ENCODE measurements around the gene ZFP36L1.

Gene ZFP36L1

GRCh38 chr14:68820119-68820518 is 27.3 kb upstream of the ZFP36L1 start:
- Histone ChIP-seq H3K79me2 (ENCODE audit: insufficient read depth, low read length) (no peaks in the 10 kb centered on the region), H3K9me3 (ENCODE audit: low read length) (no peaks in the 10 kb centered on the region), H3K27me3 (ENCODE audit: insufficient read depth, low read length) (no peaks in the 10 kb centered on the region), H2AFZ (ENCODE audit: low read length) (no peak overlapping the region), H3K36me3 (ENCODE audit: insufficient read depth, low read length) (no peaks in the 10 kb centered on the region), H3K4me1 (ENCODE audit: insufficient read depth, low read length, severe bottlenecking) (peaks cover 79% of the 10 kb centered on the region), H3K27ac (ENCODE audit: low read depth, low read length, poor library complexity, severe bottlenecking) (peak overlapping the region; percentile 93), H3K9ac (ENCODE audit: low read length) (peak overlapping the region; percentile 6; the same call in 1 of the 2 replicates), H3K9me2 (ENCODE audit: low read depth, low read length) (no peaks in the 10 kb centered on the region), H3F3A (ENCODE audit: insufficient read depth, low read length) (no peaks in the 10 kb centered on the region), H3K4me3 (ENCODE audit: low read depth, low read length, poor library complexity, severe bottlenecking) (no peak overlapping the region), H4K20me1 (ENCODE audit: insufficient read depth, low read length) (no peaks in the 10 kb centered on the region), H3K4me2 (ENCODE audit: low read length) (peak overlapping the region; percentile 79; the same call in 1 of the 2 replicates)
- TF ChIP-seq CTCF (IDR thresholded peaks at IDR 0.05; ENCODE audit: low read length) = no peak
- TF ChIP-seq EZH2 (IDR thresholded peaks at IDR 0.05; ENCODE audit: borderline replicate concordance, low read length) = no peak

- TF ChIP-seq EZH2 (IDR thresholded peaks at IDR 0.05; ENCODE audit: borderline replicate concordance, low read length) (no peak), CTCF (IDR thresholded peaks at IDR 0.05; ENCODE audit: low read length) (no peak)
- Histone ChIP-seq H3F3A (ENCODE audit: insufficient read depth, low read length) (no peaks in the 10 kb centered on the region), H3K27ac (ENCODE audit: low read depth, low read length, poor library complexity, severe bottlenecking) (peak overlapping the region; percentile 93), H4K20me1 (ENCODE audit: insufficient read depth, low read length) (no peaks in the 10 kb centered on the region), H3K27me3 (ENCODE audit: insufficient read depth, low read length) (no peaks in the 10 kb centered on the region), H2AFZ (ENCODE audit: low read length) (no peak overlapping the region), H3K9me3 (ENCODE audit: low read length) (no peaks in the 10 kb centered on the region), H3K79me2 (ENCODE audit: insufficient read depth, low read length) (no peaks in the 10 kb centered on the region), H3K4me1 (ENCODE audit: insufficient read depth, low read length, severe bottlenecking) (peaks cover 81% of the 10 kb centered on the region), H3K4me3 (ENCODE audit: low read depth, low read length, poor library complexity, severe bottlenecking) (no peak overlapping the region), H3K9me2 (ENCODE audit: low read depth, low read length) (no peaks in the 10 kb centered on the region), H3K9ac (ENCODE audit: low read length) (no peak overlapping the region; the same call in 1 of the 2 replicates), H3K36me3 (ENCODE audit: insufficient read depth, low read length) (no peaks in the 10 kb centered on the region), H3K4me2 (ENCODE audit: low read length) (peak overlapping the region; percentile 79; the same call in 1 of the 2 replicates)
These were observed 26.4 kb upstream of the ZFP36L1 start for GRCh38 chr14:68819260-68819691.

- peak overlapping the region; percentile 93 for H3K27ac ChIP-seq (ENCODE audit: low read depth, low read length, poor library complexity, severe bottlenecking)
- no peaks in the 10 kb centered on the region for H3K79me2 ChIP-seq (ENCODE audit: insufficient read depth, low read length)
- H3K9ac ChIP-seq (ENCODE audit: low read length) = peak overlapping the region; percentile 9; the same call in 1 of the 2 replicates
- H3F3A ChIP-seq (ENCODE audit: insufficient read depth, low read length) = no peaks in the 10 kb centered on the region
- no peaks in the 10 kb centered on the region for H3K36me3 ChIP-seq (ENCODE audit: insufficient read depth, low read length)
- peak overlapping the region; percentile 78; the same call in 1 of the 2 replicates for H3K4me2 ChIP-seq (ENCODE audit: low read length)
- no peaks in the 10 kb centered on the region for H3K27me3 ChIP-seq (ENCODE audit: insufficient read depth, low read length)
- H4K20me1 ChIP-seq (ENCODE audit: insufficient read depth, low read length) = no peaks in the 10 kb centered on the region
- TF ChIP-seq CTCF (IDR thresholded peaks at IDR 0.05; ENCODE audit: low read length) = no peak; the same call in 1 of the 2 replicates
- no peak overlapping the region for H3K4me3 ChIP-seq (ENCODE audit: low read depth, low read length, poor library complexity, severe bottlenecking)
- no peak overlapping the region for H2AFZ ChIP-seq (ENCODE audit: low read length)
- H3K4me1 ChIP-seq (ENCODE audit: insufficient read depth, low read length, severe bottlenecking) = peaks cover 88% of the 10 kb centered on the region
- H3K9me2 ChIP-seq (ENCODE audit: low read depth, low read length) = no peaks in the 10 kb centered on the region
- H3K9me3 ChIP-seq (ENCODE audit: low read length) = no peaks in the 10 kb centered on the region
These were observed 24.8 kb upstream of the ZFP36L1 start for GRCh38 chr14:68817506-68818212.

All from OCI-LY1 (cell line).